CD14-positive monocyte (primary cell): ENCODE results near the gene C22orf39. TPM values are rescaled to one million over a fixed set of nuclear protein-coding genes. Genes with fewer than 3 reads are reported as not detected.

Experiments used
- DNase-seq, 3 donors: peaks; one replicate each; pipeline ENCODE4 v3.0.0-alpha.2; 2011 to 2022
- H2AFZ ChIP-seq: 2 replicates; pipeline ENCODE4 v1.6.0; 2012; ENCODE audit warnings: mild to moderate bottlenecking, low read depth, low read length, inconsistent platforms; ENCODE audit not compliant: insufficient read depth, poor library complexity, severe bottlenecking
- H3K27ac ChIP-seq, 2 donors: 1 replicate in 1 of 2; 2 replicates in 1 of 2; pipeline ENCODE4 v1.5.1; 2012 to 2013; ENCODE audit warnings: low read length in 2 of 2, control low read depth in 1 of 2, inconsistent platforms in 1 of 2, low read depth in 1 of 2, mild to moderate bottlenecking in 1 of 2
- H3K27me3 ChIP-seq, 2 donors: one replicate each; pipeline versions ENCODE4 v1.6.0 to v1.6.1; 2011 to 2013; ENCODE audit warnings: low read length in 2 of 2; ENCODE audit not compliant: control insufficient read depth in 2 of 2, insufficient read depth in 2 of 2
- H3K36me3 ChIP-seq, 2 donors: replicated peaks in 1 of 2; 1 replicate in 1 of 2; 2 replicates in 1 of 2; pipeline versions ENCODE4 v1.5.1 to v1.6.1; 2012 to 2013; ENCODE audit warnings: low read length in 2 of 2, control low read depth in 1 of 2, inconsistent platforms in 1 of 2, mild to moderate bottlenecking in 1 of 2; ENCODE audit not compliant: insufficient read depth in 2 of 2, control insufficient read depth in 1 of 2
- H3K4me1 ChIP-seq, 2 donors: 1 replicate in 1 of 2; 2 replicates in 1 of 2; pipeline versions ENCODE4 v1.5.1 to v1.6.1; 2012 to 2013; ENCODE audit warnings: low read length in 2 of 2, control low read depth in 1 of 2, inconsistent platforms in 1 of 2, mild to moderate bottlenecking in 1 of 2, moderate library complexity in 1 of 2; ENCODE audit not compliant: insufficient read depth in 2 of 2, control insufficient read depth in 1 of 2
- H3K4me2 ChIP-seq: replicated peaks from 2 replicates; pipeline ENCODE3; 2012; ENCODE audit warnings: low read length, moderate library complexity, mild to moderate bottlenecking; ENCODE audit not compliant: poor library complexity, severe bottlenecking; ENCODE audit errors: extremely low read depth
- H3K4me3 ChIP-seq, 3 experiments: fragments of 200-600 bp in 1 of 3; sonication (generic) in 1 of 3; replicated peaks in 1 of 3; 1 replicate in 2 of 3; 2 replicates in 1 of 3; pipeline ENCODE4 v1.5.1; 2011 to 2013; ENCODE audit warnings: low read length in 3 of 3, mild to moderate bottlenecking in 3 of 3, control low read depth in 2 of 3, low read depth in 2 of 3, inconsistent platforms in 1 of 3, moderate library complexity in 1 of 3
- H3K79me2 ChIP-seq: 2 replicates; pipeline ENCODE4 v1.6.0; 2012; ENCODE audit warnings: mild to moderate bottlenecking, control low read depth, inconsistent platforms, low read length, moderate library complexity; ENCODE audit not compliant: insufficient read depth
- H3K9ac ChIP-seq: 2 replicates; pipeline ENCODE4 v1.6.0; 2017; ENCODE audit warnings: low read length, mild to moderate bottlenecking; ENCODE audit not compliant: insufficient read depth, poor library complexity, severe bottlenecking
- H3K9me3 ChIP-seq, 2 donors: replicated peaks in 1 of 2; 1 replicate in 1 of 2; 2 replicates in 1 of 2; pipeline versions ENCODE4 v1.5.1 to v1.6.1; 2012 to 2013; ENCODE audit warnings: low read length in 2 of 2, control low read depth in 1 of 2; ENCODE audit not compliant: control insufficient read depth in 1 of 2, insufficient read depth in 1 of 2
- H4K20me1 ChIP-seq: 2 replicates; pipeline ENCODE4 v1.6.0; 2012; ENCODE audit warnings: mild to moderate bottlenecking, low read length, control low read depth, moderate library complexity; ENCODE audit not compliant: insufficient read depth
- H3K27ac Mint-ChIP-seq, 7 donors: one replicate each; pipeline ENCODE4 v1.8.0; 2020; ENCODE audit warnings: mild to moderate bottlenecking in 7 of 7, mixed read lengths in 7 of 7, moderate library complexity in 6 of 7, inconsistent platforms in 2 of 7
- H3K27me3 Mint-ChIP-seq, 3 donors: one replicate each; pipeline ENCODE4 v1.8.0; 2021 to 2022; ENCODE audit warnings: low read depth in 3 of 3, mild to moderate bottlenecking in 3 of 3, mixed read lengths in 3 of 3, moderate library complexity in 3 of 3, inconsistent platforms in 1 of 3
- H3K36me3 Mint-ChIP-seq, 2 donors: one replicate each; pipeline ENCODE4 v1.8.0; 2020; ENCODE audit warnings: mixed read lengths in 2 of 2, inconsistent platforms in 1 of 2, mild to moderate bottlenecking in 1 of 2
- H3K4me1 Mint-ChIP-seq: one replicate; pipeline ENCODE4 v1.8.0; 2020; ENCODE audit warnings: mild to moderate bottlenecking, mixed read lengths
- H3K4me3 Mint-ChIP-seq, 2 donors: one replicate each; pipeline ENCODE4 v1.8.0; 2020; ENCODE audit warnings: mild to moderate bottlenecking in 2 of 2, mixed read lengths in 2 of 2, moderate library complexity in 1 of 2
- H3K9me3 Mint-ChIP-seq, 7 donors: one replicate each; pipeline ENCODE4 v1.8.0; 2020 to 2022; ENCODE audit warnings: mixed read lengths in 7 of 7, mild to moderate bottlenecking in 6 of 7, moderate library complexity in 6 of 7, inconsistent platforms in 2 of 7
- WGBS: methylation state at CpG from one replicate; pipeline ENCODE4 v1.1.5; 2013; ENCODE audit warnings: missing lambda C conversion rate; ENCODE audit not compliant: insufficient coverage; 5-methylcytosine and 5-hydroxymethylcytosine counted together
- intact Hi-C, 2 donors: fragments of 100-400 bp; cut with micrococcal nuclease; formaldehyde crosslinking; loops; one replicate each; pipeline versions ENCODE4 v1.15.0 to v1.15.1; 2023
- polyA plus RNA-seq, 3 donors: library from polyadenylated mRNA; depleted of rRNA in 1 of 3; unstranded in 2 of 3; stranded (reverse) in 1 of 3; fragments of 300-500 nt in 2 of 3; fragments of >200 nt in 1 of 3; fragmentation: Illumina TruSeq in 2 of 3; gene quantifications; 1 replicate in 2 of 3; 2 replicates in 1 of 3; pipeline ENCODE4 v1.2.3, GENCODE V29; 2012 to 2021
- TF ChIP-seq, protein P1 (sequence below): fragments of 200-600 bp; IDR thresholded peaks from one replicate; pipeline ENCODE4 v1.8.0; 2022; ENCODE audit warnings: antibody characterized with exemption, mild to moderate bottlenecking

C22orf39 gene
- polyA plus RNA-seq, 3 donors = 21.2 to 40.3 (median 38.4) TPM

DNA sequence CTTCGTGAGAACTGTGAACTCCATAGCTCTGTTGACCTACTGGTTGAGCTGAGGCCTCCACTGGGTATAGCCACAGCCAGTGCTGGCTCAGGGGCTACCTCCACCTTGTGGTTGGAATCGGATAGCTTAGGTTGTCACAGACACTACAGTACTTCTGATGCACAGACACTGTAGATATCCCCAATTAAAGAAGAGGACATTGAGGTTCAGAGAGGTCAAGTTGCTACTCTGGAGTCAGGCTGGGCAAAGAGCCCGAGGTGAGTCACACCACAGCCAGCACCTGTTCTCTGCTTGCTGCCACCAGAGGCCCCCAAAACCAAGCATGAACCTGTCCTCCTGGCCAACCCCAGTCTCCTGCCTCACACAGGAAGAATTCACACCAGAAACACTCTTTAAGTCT, 26.1 kb upstream of the C22orf39 start:
- peak overlapping the region in 1 of 7 donors; percentile 60 for H3K27ac Mint-ChIP-seq

DNA sequence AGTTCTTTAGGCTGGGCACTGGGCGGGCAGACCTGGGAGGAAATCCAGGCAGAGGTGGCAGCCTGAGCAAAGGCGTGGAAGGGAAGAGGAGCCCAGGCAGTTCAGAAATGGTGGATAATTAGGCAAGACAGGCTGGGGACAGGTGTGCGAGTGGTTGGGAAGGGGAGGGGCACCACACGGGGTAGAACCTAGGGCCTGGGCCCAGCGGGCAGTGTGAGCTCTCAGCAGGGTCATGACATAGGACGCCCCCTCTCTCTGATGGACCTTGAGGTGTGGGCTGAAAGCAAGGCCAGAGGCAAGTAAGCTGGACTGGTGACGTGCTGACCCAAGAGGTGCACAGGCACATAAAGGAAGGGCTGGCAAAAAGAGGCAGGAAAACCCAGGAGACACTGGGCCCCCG, 24.7 kb upstream of the C22orf39 start:
- H3K27me3 ChIP-seq = no peaks in the 10 kb centered on the region
- TF ChIP-seq, protein P1, sequence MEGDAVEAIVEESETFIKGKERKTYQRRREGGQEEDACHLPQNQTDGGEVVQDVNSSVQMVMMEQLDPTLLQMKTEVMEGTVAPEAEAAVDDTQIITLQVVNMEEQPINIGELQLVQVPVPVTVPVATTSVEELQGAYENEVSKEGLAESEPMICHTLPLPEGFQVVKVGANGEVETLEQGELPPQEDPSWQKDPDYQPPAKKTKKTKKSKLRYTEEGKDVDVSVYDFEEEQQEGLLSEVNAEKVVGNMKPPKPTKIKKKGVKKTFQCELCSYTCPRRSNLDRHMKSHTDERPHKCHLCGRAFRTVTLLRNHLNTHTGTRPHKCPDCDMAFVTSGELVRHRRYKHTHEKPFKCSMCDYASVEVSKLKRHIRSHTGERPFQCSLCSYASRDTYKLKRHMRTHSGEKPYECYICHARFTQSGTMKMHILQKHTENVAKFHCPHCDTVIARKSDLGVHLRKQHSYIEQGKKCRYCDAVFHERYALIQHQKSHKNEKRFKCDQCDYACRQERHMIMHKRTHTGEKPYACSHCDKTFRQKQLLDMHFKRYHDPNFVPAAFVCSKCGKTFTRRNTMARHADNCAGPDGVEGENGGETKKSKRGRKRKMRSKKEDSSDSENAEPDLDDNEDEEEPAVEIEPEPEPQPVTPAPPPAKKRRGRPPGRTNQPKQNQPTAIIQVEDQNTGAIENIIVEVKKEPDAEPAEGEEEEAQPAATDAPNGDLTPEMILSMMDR = no peak
- H3K9ac ChIP-seq = no peak overlapping the region
- H2AFZ ChIP-seq = no peak overlapping the region
- H3K4me3 ChIP-seq = no peak overlapping the region
- peaks cover 24% of the 10 kb centered on the region for H3K79me2 ChIP-seq
- no peaks in the 10 kb centered on the region for H3K9me3 ChIP-seq
- H3K4me3 Mint-ChIP-seq = no peak overlapping the region
- WGBS = 97% methylated on average over 8 of the region's 8 CpGs
- no peak overlapping the region for H3K27ac ChIP-seq
- H3K36me3 Mint-ChIP-seq = peaks cover 76 to 86% of the 10 kb centered on the region in 2 donors
- H3K27ac Mint-ChIP-seq = peak overlapping the region in 1 of 7 donors; percentile 73
- intact Hi-C loops = loop anchor here in 1 of 2 donors (10.0 kb wide), 2 partner anchors 177 to 383 kb away; partner anchors contain the start of genes CLTCL1, GNB1L and RTL10
- H3K4me2 ChIP-seq = no peak overlapping the region
- peaks cover 78 to 89% of the 10 kb centered on the region in 2 donors for H3K36me3 ChIP-seq
- H3K27me3 Mint-ChIP-seq = peaks cover 0 to 5% (median 0%) of the 10 kb centered on the region in 3 donors
- no peaks in the 10 kb centered on the region for H3K9me3 Mint-ChIP-seq
- H3K4me1 ChIP-seq = peaks cover 0 to 2% of the 10 kb centered on the region in 2 donors
- no peak for DNase-seq
- peaks cover 53% of the 10 kb centered on the region for H4K20me1 ChIP-seq
- peaks cover 5% of the 10 kb centered on the region for H3K4me1 Mint-ChIP-seq

More for the DNA sequence above, 26.1 kb upstream of the C22orf39 start:
- Histone ChIP-seq H3K9ac (no peak overlapping the region), H2AFZ (no peak overlapping the region), H3K4me3 (no peak overlapping the region), H3K9me3 (no peaks in the 10 kb centered on the region), H3K27me3 (no peaks in the 10 kb centered on the region), H4K20me1 (peaks cover 67% of the 10 kb centered on the region), H3K27ac (no peak overlapping the region), H3K4me2 (no peak overlapping the region), H3K4me1 (peaks cover 13 to 16% of the 10 kb centered on the region in 2 donors), H3K79me2 (peaks cover 37% of the 10 kb centered on the region), H3K36me3 (peaks cover 65 to 75% of the 10 kb centered on the region in 2 donors)
- Mint-ChIP-seq H3K4me3 (no peak overlapping the region), H3K9me3 (no peaks in the 10 kb centered on the region), H3K36me3 (peaks cover 63 to 72% of the 10 kb centered on the region in 2 donors), H3K27me3 (peaks cover 0 to 5% (median 0%) of the 10 kb centered on the region in 3 donors), H3K4me1 (peaks cover 18% of the 10 kb centered on the region)
- DNase-seq = no peak
- TF ChIP-seq, protein P1 = no peak
- intact Hi-C loops = loop anchor here in 1 of 2 donors (10.0 kb wide), 2 partner anchors 179 to 381 kb away; partner anchors contain the start of genes CLTCL1, GNB1L and RTL10
- 57% methylated on average over 2 of the region's 3 CpGs for WGBS
